RWPE1 (cell line): ENCODE data around the gene MYLK4.

Experiments used
- CTCF ChIA-PET: fragments of 350-600 bp; sonication (Branson Sonifier 250); formaldehyde crosslinking; extraction: SDS; loops from one replicate; lab custom pipeline; 2021; lab: Yijun Ruan, JAX
- POLR2A ChIA-PET: fragments of 400-600 bp; formaldehyde crosslinking; extraction: SDS; loops from one replicate; lab custom pipeline; 2020; ENCODE audit warnings: antibody characterized with exemption; ENCODE audit not compliant: low non-redundant PET; lab: Yijun Ruan, JAX
- DNase-seq: peaks from one replicate; pipeline ENCODE4 v3.0.0; 2012; ENCODE audit warnings: low spot score
- H3K27ac ChIP-seq: fragments of 450-650 bp; 2 replicates; pipeline ENCODE4 v1.5.1; 2017
- TF ChIP-seq, protein P1 (sequence below): fragments of 450-650 bp; conservative IDR thresholded peaks from 2 replicates; pipeline ENCODE4 v1.5.1; 2017; ENCODE audit warnings: low read depth, mild to moderate bottlenecking

The MYLK4 gene

GRCh38 chr6:2733736-2734480, 16.8 kb downstream of the MYLK4 start:
- POLR2A ChIA-PET, result no interaction called here
- H3K27ac ChIP-seq, result no peak overlapping the region
- DNase-seq, result no peak
- CTCF ChIA-PET, result interaction anchor here (0.5 to 0.9 kb wide), 2 partner anchors 16 to 1267 kb away, joined by 4 to 7 read pairs; no protein-coding TSS in a partner anchor
- TF ChIP-seq, protein P1, sequence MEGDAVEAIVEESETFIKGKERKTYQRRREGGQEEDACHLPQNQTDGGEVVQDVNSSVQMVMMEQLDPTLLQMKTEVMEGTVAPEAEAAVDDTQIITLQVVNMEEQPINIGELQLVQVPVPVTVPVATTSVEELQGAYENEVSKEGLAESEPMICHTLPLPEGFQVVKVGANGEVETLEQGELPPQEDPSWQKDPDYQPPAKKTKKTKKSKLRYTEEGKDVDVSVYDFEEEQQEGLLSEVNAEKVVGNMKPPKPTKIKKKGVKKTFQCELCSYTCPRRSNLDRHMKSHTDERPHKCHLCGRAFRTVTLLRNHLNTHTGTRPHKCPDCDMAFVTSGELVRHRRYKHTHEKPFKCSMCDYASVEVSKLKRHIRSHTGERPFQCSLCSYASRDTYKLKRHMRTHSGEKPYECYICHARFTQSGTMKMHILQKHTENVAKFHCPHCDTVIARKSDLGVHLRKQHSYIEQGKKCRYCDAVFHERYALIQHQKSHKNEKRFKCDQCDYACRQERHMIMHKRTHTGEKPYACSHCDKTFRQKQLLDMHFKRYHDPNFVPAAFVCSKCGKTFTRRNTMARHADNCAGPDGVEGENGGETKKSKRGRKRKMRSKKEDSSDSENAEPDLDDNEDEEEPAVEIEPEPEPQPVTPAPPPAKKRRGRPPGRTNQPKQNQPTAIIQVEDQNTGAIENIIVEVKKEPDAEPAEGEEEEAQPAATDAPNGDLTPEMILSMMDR, result no peak

DNA sequence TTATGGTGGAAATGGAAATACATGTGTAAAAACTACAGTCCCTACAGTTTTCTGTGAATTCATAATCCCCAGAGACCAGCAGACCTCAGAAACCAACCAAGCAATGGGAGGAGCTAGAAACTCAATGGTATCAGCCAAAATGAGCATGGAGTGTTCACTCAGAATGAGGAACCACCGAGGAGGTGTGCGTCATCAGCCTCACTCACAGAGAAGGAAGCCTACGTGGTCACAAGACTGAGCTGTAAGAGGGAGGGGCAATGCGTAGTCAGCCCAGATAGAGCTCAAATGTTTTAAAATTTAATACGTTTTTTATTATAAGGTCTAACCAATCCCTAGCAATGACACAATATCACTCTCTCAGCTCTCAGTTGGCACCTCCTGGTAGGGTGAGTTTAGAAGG, 17.4 kb downstream of the MYLK4 start:
- DNase-seq, result no peak
- CTCF ChIA-PET, result interaction anchor here (0.5 to 0.9 kb wide), 3 partner anchors 16 to 1266 kb away, joined by 3 to 7 read pairs (median 4); no protein-coding TSS in a partner anchor
- H3K27ac ChIP-seq, result no peak overlapping the region
- POLR2A ChIA-PET, result no interaction called here
- TF ChIP-seq, protein P1, result no peak

GRCh38 chr6:2732503-2733089, 18.1 kb downstream of the MYLK4 start:
- TF ChIP-seq, protein P1, result no peak
- DNase-seq, result no peak
- POLR2A ChIA-PET, result no interaction called here
- CTCF ChIA-PET, result interaction anchor here (0.6 to 0.9 kb wide), 2 partner anchors 17 to 337 kb away, joined by 3 to 4 read pairs; no protein-coding TSS in a partner anchor
- H3K27ac ChIP-seq, result no peak overlapping the region

DNA sequence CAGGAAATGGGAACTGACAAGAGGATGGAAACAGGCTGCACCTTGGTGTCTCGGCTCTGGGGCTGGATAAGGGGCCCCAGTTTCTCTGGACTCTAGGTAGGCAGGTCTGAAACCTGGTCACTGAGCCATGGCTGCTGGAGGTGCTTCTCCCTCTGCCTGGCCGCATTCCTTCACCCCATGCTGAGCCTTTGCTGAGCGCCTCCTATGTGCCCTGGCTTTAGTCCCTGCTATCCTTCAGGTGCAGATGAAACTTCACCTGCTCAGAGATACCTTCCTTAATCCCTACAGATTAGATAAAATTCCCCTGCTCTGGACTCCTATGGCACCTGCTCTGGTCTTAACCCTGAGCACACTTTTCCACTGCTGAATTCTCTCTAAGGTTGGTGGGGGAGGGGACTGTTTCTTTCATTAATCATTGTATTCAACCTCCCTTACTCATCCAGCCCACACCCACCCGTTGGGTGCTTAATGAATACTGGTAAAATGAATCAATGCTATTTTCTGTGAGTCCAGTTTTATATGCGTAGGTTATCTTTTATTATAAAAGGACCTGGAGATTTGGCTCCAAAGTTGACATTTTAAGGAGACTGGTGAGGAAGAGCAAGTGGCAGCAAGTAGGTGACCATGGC, 19.3 kb downstream of the MYLK4 start:
- TF ChIP-seq, protein P1, result no peak
- CTCF ChIA-PET, result no interaction called here
- peak; percentile 56 for DNase-seq
- H3K27ac ChIP-seq, result no peak overlapping the region
- POLR2A ChIA-PET, result no interaction called here

DNA sequence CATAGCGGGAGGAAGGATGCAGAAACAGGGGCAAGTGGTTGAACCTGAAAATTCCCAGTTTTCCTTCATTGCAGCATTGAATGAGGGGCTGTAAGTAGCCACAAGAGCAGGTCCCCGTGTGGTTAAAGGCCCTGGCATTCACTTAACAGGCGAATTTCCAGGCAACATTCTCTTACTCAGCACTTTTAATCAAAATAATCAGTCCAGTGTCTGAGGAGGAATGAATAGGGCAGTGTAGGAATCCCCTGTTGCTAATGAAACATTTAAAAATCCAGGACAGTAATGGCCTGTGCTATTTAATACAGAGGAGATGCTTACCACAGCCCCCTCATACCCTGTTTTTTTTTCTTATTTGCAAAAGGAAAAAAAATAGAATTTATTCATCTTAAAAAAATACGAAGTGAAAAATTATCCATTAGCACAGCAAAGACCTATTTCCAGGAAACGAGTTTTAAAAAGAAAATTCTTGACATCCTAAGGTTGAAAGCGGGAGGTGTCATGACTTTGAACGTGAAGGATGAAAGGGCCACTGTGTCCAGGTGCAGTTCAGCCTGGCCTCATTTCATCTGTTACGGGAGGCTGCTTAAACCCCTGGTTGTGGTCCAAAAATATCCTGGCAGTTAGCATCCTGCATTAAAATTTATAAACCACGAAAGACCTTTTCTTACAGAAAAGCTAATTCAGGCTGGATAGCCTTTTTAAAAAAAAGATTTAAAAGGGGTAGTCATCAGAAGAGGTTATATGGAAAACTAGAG, 20.2 kb downstream of the MYLK4 start:
- TF ChIP-seq, protein P1, result no peak
- ChIA-PET CTCF (no interaction called here), POLR2A (no interaction called here)
- H3K27ac ChIP-seq, result no peak overlapping the region
- DNase-seq, result no peak

- CTCF ChIA-PET, result interaction anchor here (1.5 kb wide), 1 partner anchor 8 kb away, joined by 5 read pairs; no protein-coding TSS in a partner anchor
- TF ChIP-seq, protein P1, result no peak
- DNase-seq, result no peak
Measured at GRCh38 chr6:2729921-2730320, 20.8 kb downstream of the MYLK4 start.

More at GRCh38 chr6:2729921-2730320, 20.8 kb downstream of the MYLK4 start:
- H3K27ac ChIP-seq, result no peak overlapping the region
- POLR2A ChIA-PET, result no interaction called here
